Measurements from ENCODE around the gene DSCAM. TPM values are rescaled to one million over a fixed set of nuclear protein-coding genes. Genes with fewer than 3 reads are reported as not detected.

Gene DSCAM
- total and polyA plus RNA-seq, 8 donors: 0.37 TPM; not detected in 7

DNA sequence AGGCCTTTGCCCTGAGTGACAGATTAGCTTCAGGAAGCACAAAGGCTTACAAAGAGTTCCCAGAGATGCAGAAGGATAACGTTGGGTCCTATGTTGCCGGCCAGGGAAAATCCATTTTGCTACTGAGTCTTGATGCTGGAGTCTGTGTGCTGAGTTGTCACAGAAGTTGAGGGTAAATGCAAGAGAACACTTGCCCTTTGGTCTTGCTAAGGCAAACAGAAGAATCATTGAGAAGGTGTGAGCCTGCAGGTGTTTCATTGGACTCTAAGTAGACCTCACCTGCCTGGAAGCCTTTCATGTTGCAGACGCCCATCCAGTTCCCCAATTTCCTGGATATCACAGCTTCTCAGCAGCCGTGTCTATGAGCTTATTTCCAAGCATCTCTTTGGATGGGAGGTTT lies 874.5 kb downstream of the DSCAM start:
- H3K27me3 ChIP-seq: peaks cover 0 to 13% (median 0%) of the 10 kb centered on the region in 3 donors
- no peak overlapping the region for H3K27ac ChIP-seq
- H3K9me3 ChIP-seq: no peaks in the 10 kb centered on the region
- TF ChIP-seq POLR2AphosphoS5 (IDR thresholded peaks at IDR 0.05): no peak
- no peak for TF ChIP-seq EP300 (IDR thresholded peaks at IDR 0.05)
- TF ChIP-seq, protein P1, sequence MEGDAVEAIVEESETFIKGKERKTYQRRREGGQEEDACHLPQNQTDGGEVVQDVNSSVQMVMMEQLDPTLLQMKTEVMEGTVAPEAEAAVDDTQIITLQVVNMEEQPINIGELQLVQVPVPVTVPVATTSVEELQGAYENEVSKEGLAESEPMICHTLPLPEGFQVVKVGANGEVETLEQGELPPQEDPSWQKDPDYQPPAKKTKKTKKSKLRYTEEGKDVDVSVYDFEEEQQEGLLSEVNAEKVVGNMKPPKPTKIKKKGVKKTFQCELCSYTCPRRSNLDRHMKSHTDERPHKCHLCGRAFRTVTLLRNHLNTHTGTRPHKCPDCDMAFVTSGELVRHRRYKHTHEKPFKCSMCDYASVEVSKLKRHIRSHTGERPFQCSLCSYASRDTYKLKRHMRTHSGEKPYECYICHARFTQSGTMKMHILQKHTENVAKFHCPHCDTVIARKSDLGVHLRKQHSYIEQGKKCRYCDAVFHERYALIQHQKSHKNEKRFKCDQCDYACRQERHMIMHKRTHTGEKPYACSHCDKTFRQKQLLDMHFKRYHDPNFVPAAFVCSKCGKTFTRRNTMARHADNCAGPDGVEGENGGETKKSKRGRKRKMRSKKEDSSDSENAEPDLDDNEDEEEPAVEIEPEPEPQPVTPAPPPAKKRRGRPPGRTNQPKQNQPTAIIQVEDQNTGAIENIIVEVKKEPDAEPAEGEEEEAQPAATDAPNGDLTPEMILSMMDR (IDR thresholded peaks at IDR 0.05): no peak
- no peak for TF ChIP-seq POLR2A (IDR thresholded peaks at IDR 0.05)
- H3K4me3 ChIP-seq: no peak overlapping the region
- 20 to 31% (median 30%) methylated on average over 4 of the region's 4 CpGs for WGBS, 5 donors
- H3K4me1 ChIP-seq: no peaks in the 10 kb centered on the region
- no peak for DNase-seq
- no peaks in the 10 kb centered on the region for H3K36me3 ChIP-seq
- intact Hi-C loops (cut with DNase I; ENCODE audit: low total_unique reads): no loop called here

DNA sequence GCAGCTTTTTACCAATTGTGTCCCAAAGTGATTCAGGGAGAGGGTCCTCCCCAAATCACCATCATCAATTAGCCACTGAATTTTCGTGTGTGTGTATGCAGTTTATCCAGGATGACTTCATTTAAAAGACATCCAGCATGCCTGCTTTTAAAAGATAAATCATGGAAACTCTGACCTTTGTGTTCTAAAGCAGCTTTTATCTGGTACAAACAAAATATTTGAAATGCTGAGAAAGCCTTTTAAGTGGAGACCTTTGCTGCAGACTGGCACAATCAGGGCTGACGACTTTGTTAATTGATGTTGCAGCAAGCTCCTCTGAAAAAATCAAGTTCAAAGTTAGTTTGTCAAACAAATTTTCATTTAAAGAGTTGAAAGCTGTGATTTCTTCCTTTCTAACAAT lies 875.0 kb downstream of the DSCAM start:
- H3K4me3 ChIP-seq: no peak overlapping the region
- TF ChIP-seq POLR2A (IDR thresholded peaks at IDR 0.05) (no peak), POLR2AphosphoS5 (IDR thresholded peaks at IDR 0.05) (no peak), EP300 (IDR thresholded peaks at IDR 0.05) (no peak)
- TF ChIP-seq, protein P1 (IDR thresholded peaks at IDR 0.05): no peak
- peaks cover 0 to 10% (median 0%) of the 10 kb centered on the region in 3 donors for H3K27me3 ChIP-seq
- no peaks in the 10 kb centered on the region for H3K36me3 ChIP-seq
- no peak overlapping the region for H3K27ac ChIP-seq
- WGBS, 5 donors: 6 to 16% (median 8%) methylated on average over 2 of the region's 2 CpGs
- H3K4me1 ChIP-seq: no peaks in the 10 kb centered on the region
- intact Hi-C loops (cut with DNase I; ENCODE audit: low total_unique reads): no loop called here
- H3K9me3 ChIP-seq: no peaks in the 10 kb centered on the region
- DNase-seq: no peak

DNA sequence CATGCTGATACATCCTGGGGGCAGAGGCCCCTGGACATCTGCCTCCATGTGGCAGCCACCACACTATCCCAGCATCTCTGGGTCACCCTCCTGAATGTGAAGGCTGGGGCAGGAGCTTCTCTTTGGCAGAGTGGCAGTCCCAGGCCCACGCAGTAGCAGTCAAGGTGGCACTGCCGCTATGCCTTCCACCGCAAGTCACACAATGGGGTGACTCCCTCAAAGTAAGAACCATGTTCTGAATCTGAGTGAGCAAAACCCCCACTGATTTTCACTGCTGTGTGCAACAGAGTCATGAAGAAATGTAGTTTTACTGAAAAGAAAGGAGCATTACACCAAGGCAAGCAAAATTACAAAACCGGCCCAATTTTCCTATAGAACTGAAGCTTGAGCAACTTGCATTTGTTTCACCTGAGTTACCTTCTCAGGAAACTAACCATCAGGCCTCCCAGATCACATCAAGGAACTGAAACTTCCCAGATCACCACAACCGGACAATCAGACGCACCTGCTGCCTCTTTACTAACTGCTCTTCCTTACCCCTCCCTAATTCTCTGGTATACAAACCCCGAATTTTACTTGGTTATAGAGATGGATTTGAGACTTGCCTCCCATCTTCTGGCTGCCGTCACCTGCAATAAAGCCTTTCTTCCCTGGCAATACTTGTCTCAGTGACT lies 877.1 kb downstream of the DSCAM start:
- Histone ChIP-seq H3K4me1 (no peaks in the 10 kb centered on the region), H3K27ac (no peak overlapping the region), H3K4me3 (no peak overlapping the region), H3K27me3 (peaks cover 0 to 3% (median 0%) of the 10 kb centered on the region in 3 donors), H3K36me3 (no peaks in the 10 kb centered on the region), H3K9me3 (peaks cover 0 to 4% (median 0%) of the 10 kb centered on the region in 4 donors)
- DNase-seq: no peak
- 80 to 90% (median 85%) methylated on average over 7 to 8 of the region's 8 CpGs for WGBS, 5 donors
- TF ChIP-seq POLR2AphosphoS5 (IDR thresholded peaks at IDR 0.05) (no peak), EP300 (IDR thresholded peaks at IDR 0.05) (no peak), POLR2A (IDR thresholded peaks at IDR 0.05) (no peak)
- TF ChIP-seq, protein P1 (IDR thresholded peaks at IDR 0.05): no peak
- intact Hi-C loops (cut with DNase I; ENCODE audit: low total_unique reads): no loop called here

DNA sequence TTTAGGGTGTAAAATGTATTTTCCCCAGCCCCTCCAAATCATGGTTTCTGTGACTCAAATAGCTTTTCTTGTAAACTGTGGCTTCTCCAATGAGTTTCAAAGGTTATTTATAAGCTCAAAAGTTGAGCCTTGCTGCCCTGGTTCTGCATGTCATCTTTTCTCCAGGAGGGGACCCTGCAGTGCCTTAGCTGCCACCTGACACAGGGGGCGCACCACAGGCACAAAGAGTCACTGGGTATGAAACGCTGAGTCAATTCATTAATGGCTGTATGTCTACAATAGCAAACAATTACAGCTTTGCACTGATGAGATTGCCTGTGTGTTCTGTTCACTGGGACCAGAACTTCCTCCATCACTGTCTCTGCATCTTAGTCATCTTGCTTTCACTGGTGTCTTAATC lies 878.9 kb downstream of the DSCAM start:
- H3K4me1 ChIP-seq: no peaks in the 10 kb centered on the region
- no peaks in the 10 kb centered on the region for H3K36me3 ChIP-seq
- peaks cover 0 to 4% (median 0%) of the 10 kb centered on the region in 4 donors for H3K9me3 ChIP-seq
- no peak overlapping the region for H3K27ac ChIP-seq
- 76 to 94% (median 89%) methylated on average over 2 of the region's 2 CpGs for WGBS, 5 donors
- intact Hi-C loops (cut with DNase I; ENCODE audit: low total_unique reads): no loop called here
- no peak overlapping the region for H3K4me3 ChIP-seq
- TF ChIP-seq EP300 (IDR thresholded peaks at IDR 0.05) (no peak), POLR2A (IDR thresholded peaks at IDR 0.05) (no peak), POLR2AphosphoS5 (IDR thresholded peaks at IDR 0.05) (no peak)
- TF ChIP-seq, protein P1 (IDR thresholded peaks at IDR 0.05): no peak
- no peaks in the 10 kb centered on the region for H3K27me3 ChIP-seq
- DNase-seq: no peak
